ENCODE measurements around the gene GPR37. TPM values are rescaled to one million over a fixed set of nuclear protein-coding genes. Genes with fewer than 3 reads are reported as not detected.

Gene GPR37
- polyA plus RNA-seq, 1 of the 3 experiments (the other 2 are of a cell fraction): 0.03 TPM

DNA sequence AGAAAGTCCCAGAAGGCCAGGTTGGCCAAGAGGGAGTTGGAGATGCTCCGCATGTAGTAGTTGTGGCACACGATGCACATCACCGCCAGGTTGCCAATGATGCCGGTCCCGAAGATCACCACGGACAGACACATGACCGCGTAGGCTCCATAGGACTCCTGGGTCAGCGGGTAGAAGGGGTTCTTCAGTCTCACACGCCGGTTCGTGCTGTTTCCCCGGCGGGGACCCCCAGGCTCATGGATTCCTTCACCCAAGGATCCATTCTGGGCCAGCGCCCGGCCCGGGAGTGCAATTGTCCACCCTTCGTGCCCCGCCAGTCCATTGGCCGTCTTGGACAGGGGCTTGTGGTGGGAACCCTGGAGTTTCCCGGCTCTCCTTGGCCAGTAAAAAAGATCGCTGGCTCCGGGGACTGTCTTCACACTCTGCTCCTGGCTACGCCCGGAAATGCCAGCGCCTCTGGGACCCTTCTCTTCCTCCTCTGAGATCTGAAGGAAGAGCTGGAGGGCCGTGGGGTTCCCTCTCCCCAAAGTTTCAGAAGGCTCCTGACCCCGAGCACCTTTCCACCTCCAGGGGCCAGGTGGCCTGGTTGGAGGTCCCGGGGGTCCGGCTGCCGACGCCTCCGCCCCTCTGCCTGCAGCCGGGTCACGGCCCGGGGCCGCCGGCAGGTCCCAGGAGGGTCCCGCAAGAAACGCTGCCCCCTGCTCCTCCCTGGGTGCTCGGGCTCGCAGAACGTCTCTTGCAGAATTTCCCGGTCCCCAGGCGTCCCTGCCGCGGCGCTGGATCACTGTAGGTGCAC lies 1.3 kb downstream of the GPR37 start:
- H3K4me2 ChIP-seq: peak overlapping the region; percentile 86
- no peak for DNase-seq
- H3K4me1 ChIP-seq (ENCODE audit: control insufficient read depth in 1 of 2, insufficient read depth in 2 of 2, low read depth in 1 of 2, low read length in 1 of 2): peaks cover 0 to 14% of the 10 kb centered on the region in 2 experiments; a peak in 1 of 4 replicates
- no peaks in the 10 kb centered on the region for H3K79me2 ChIP-seq (ENCODE audit: insufficient read depth)
- no peak for TF ChIP-seq RFX5 (IDR thresholded peaks at IDR 0.05; ENCODE audit: low read length)
- TF ChIP-seq, protein P1, sequence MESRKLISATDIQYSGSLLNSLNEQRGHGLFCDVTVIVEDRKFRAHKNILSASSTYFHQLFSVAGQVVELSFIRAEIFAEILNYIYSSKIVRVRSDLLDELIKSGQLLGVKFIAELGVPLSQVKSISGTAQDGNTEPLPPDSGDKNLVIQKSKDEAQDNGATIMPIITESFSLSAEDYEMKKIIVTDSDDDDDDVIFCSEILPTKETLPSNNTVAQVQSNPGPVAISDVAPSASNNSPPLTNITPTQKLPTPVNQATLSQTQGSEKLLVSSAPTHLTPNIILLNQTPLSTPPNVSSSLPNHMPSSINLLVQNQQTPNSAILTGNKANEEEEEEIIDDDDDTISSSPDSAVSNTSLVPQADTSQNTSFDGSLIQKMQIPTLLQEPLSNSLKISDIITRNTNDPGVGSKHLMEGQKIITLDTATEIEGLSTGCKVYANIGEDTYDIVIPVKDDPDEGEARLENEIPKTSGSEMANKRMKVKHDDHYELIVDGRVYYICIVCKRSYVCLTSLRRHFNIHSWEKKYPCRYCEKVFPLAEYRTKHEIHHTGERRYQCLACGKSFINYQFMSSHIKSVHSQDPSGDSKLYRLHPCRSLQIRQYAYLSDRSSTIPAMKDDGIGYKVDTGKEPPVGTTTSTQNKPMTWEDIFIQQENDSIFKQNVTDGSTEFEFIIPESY (IDR thresholded peaks at IDR 0.05; ENCODE audit: borderline replicate concordance, low read depth): no peak
- TF ChIP-seq SIN3A (IDR thresholded peaks at IDR 0.05; ENCODE audit: borderline replicate concordance, low read depth, low read length): no peak
- no peak for TF ChIP-seq JUND (IDR thresholded peaks at IDR 0.05)
- no peak for TF ChIP-seq SMC3 (IDR thresholded peaks at IDR 0.05; ENCODE audit: low read depth, low read length)
- no peak for TF ChIP-seq RXRA (IDR thresholded peaks at IDR 0.05; ENCODE audit: borderline replicate concordance, low read depth)
- TF ChIP-seq, protein P2, sequence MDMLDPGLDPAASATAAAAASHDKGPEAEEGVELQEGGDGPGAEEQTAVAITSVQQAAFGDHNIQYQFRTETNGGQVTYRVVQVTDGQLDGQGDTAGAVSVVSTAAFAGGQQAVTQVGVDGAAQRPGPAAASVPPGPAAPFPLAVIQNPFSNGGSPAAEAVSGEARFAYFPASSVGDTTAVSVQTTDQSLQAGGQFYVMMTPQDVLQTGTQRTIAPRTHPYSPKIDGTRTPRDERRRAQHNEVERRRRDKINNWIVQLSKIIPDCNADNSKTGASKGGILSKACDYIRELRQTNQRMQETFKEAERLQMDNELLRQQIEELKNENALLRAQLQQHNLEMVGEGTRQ (IDR thresholded peaks at IDR 0.05; ENCODE audit: borderline replicate concordance, low read depth, low read length): no peak
- no peak for TF ChIP-seq YY1 (IDR thresholded peaks at IDR 0.05; ENCODE audit: low read depth)
- no peak for TF ChIP-seq TAF1 (IDR thresholded peaks at IDR 0.05; ENCODE audit: borderline replicate concordance, low read depth, low read length)
- TF ChIP-seq CHD2 (IDR thresholded peaks at IDR 0.05; ENCODE audit: low read length, partially characterized antibody): no peak
- TF ChIP-seq, protein P3, sequence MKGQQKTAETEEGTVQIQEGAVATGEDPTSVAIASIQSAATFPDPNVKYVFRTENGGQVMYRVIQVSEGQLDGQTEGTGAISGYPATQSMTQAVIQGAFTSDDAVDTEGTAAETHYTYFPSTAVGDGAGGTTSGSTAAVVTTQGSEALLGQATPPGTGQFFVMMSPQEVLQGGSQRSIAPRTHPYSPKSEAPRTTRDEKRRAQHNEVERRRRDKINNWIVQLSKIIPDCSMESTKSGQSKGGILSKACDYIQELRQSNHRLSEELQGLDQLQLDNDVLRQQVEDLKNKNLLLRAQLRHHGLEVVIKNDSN (IDR thresholded peaks at IDR 0.05; ENCODE audit: borderline replicate concordance, low read depth): no peak
- TF ChIP-seq, protein P4, sequence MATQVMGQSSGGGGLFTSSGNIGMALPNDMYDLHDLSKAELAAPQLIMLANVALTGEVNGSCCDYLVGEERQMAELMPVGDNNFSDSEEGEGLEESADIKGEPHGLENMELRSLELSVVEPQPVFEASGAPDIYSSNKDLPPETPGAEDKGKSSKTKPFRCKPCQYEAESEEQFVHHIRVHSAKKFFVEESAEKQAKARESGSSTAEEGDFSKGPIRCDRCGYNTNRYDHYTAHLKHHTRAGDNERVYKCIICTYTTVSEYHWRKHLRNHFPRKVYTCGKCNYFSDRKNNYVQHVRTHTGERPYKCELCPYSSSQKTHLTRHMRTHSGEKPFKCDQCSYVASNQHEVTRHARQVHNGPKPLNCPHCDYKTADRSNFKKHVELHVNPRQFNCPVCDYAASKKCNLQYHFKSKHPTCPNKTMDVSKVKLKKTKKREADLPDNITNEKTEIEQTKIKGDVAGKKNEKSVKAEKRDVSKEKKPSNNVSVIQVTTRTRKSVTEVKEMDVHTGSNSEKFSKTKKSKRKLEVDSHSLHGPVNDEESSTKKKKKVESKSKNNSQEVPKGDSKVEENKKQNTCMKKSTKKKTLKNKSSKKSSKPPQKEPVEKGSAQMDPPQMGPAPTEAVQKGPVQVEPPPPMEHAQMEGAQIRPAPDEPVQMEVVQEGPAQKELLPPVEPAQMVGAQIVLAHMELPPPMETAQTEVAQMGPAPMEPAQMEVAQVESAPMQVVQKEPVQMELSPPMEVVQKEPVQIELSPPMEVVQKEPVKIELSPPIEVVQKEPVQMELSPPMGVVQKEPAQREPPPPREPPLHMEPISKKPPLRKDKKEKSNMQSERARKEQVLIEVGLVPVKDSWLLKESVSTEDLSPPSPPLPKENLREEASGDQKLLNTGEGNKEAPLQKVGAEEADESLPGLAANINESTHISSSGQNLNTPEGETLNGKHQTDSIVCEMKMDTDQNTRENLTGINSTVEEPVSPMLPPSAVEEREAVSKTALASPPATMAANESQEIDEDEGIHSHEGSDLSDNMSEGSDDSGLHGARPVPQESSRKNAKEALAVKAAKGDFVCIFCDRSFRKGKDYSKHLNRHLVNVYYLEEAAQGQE (IDR thresholded peaks at IDR 0.05; ENCODE audit: low read depth, low read length): no peak
- no peak for TF ChIP-seq RCOR1 (IDR thresholded peaks at IDR 0.05; ENCODE audit: low read length)
- no peak for TF ChIP-seq MXI1 (IDR thresholded peaks at IDR 0.05; ENCODE audit: low read depth, low read length)
- no peak for TF ChIP-seq GATA2 (CRISPR knock-in tag; IDR thresholded peaks at IDR 0.05)
- no peak for TF ChIP-seq RAD21 (IDR thresholded peaks at IDR 0.05; ENCODE audit: low read length)
- TF ChIP-seq EP300 (IDR thresholded peaks at IDR 0.05; ENCODE audit: borderline replicate concordance in 1 of 2, low read depth in 1 of 2, low read length in 1 of 2): no peak
- CTCF ChIA-PET: interaction anchor here (0.9 to 5.7 kb wide), 7 partner anchors 21 to 899 kb away, joined by 3 to 47 read pairs (median 3); no protein-coding TSS in a partner anchor
- 70% methylated on average over 28 of the region's 48 CpGs for WGBS (ENCODE audit: low lambda C conversion rate)
- H3K27ac ChIP-seq (ENCODE audit: low read depth in 2 of 2, low read length in 1 of 2): no peak overlapping the region
- no peak overlapping the region for H3K9ac ChIP-seq
- H3K27me3 ChIP-seq (ENCODE audit: insufficient read depth): peaks cover 24% of the 10 kb centered on the region
- H3K9me3 ChIP-seq: no peaks in the 10 kb centered on the region
- no peaks in the 10 kb centered on the region for H3F3A ChIP-seq (replicated peaks; ENCODE audit: insufficient read depth)
- no peaks in the 10 kb centered on the region for H3K9me2 ChIP-seq
- H2AFZ ChIP-seq (ENCODE audit: low read depth): no peak overlapping the region; the same call in 1 of the 2 replicates
- H4K20me1 ChIP-seq (ENCODE audit: insufficient read depth): no peaks in the 10 kb centered on the region
- POLR2A ChIA-PET: interaction anchor here (0.6 kb wide), 1 partner anchor 617 kb away, joined by 5 read pairs; no protein-coding TSS in a partner anchor
- peak overlapping the region; percentile 69 to 75 for H3K4me3 ChIP-seq (ENCODE audit: low read depth in 2 of 2, low read length in 1 of 2)
- no peaks in the 10 kb centered on the region for H3K36me3 ChIP-seq (replicated peaks in 1 of 2; ENCODE audit: control insufficient read depth in 1 of 2, insufficient read depth in 2 of 2, low read length in 1 of 2)

Measured in SK-N-SH (cell line).